Measurements from ENCODE around the gene MAGI1.

DNA sequence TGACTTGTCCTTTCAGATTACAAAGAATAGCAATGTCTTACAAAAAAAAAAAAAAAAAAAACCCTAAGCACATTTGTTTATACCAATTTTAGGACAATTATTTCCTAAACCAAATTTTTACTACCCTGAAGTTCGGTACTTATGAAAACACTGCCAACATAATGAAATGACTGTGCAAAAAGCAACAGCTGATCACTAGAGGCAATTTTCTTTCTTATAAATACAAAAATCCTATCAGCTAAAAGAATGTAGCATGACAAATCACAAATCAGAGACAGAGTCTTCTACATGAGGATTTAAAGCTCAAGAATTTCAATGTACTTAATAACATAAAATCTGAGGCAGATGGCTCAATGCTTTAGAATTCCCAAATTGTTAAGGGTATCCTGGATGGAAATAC is 191.8 kb downstream of the MAGI1 start:
- TF ChIP-seq, protein P1, sequence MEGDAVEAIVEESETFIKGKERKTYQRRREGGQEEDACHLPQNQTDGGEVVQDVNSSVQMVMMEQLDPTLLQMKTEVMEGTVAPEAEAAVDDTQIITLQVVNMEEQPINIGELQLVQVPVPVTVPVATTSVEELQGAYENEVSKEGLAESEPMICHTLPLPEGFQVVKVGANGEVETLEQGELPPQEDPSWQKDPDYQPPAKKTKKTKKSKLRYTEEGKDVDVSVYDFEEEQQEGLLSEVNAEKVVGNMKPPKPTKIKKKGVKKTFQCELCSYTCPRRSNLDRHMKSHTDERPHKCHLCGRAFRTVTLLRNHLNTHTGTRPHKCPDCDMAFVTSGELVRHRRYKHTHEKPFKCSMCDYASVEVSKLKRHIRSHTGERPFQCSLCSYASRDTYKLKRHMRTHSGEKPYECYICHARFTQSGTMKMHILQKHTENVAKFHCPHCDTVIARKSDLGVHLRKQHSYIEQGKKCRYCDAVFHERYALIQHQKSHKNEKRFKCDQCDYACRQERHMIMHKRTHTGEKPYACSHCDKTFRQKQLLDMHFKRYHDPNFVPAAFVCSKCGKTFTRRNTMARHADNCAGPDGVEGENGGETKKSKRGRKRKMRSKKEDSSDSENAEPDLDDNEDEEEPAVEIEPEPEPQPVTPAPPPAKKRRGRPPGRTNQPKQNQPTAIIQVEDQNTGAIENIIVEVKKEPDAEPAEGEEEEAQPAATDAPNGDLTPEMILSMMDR (conservative IDR thresholded peaks at IDR 0.05), result no peak
- no peak for TF ChIP-seq ZFX (IDR thresholded peaks at IDR 0.05)

All from C4-2B (cell line).